Upper lobe of right lung (tissue), 1 donor: Measurements from ENCODE around the gene HINT1. TPM values are rescaled to one million over a fixed set of nuclear protein-coding genes. Genes with fewer than 3 reads are reported as not detected.

ENCODE experiments used
- ATAC-seq: fragments of 200-7000 bp; cut with Tn5 transposase; one replicate; pipeline ENCODE4 v1.9.1; 2020; ENCODE audit warnings: mild to moderate bottlenecking, moderate library complexity
- DNase-seq: peaks from one replicate; pipeline ENCODE4 v3.0.0-alpha.2; 2020
- H3K27ac ChIP-seq: fragments of 200-600 bp; one replicate; pipeline ENCODE4 v1.8.0; 2022
- H3K27me3 ChIP-seq: fragments of 200-600 bp; one replicate; pipeline ENCODE4 v1.8.0; 2022; ENCODE audit warnings: mild to moderate bottlenecking
- H3K36me3 ChIP-seq: fragments of 200-600 bp; one replicate; pipeline ENCODE4 v1.8.0; 2022
- H3K4me1 ChIP-seq: fragments of 200-600 bp; one replicate; pipeline ENCODE4 v1.8.0; 2022
- H3K4me3 ChIP-seq: fragments of 200-600 bp; one replicate; pipeline ENCODE4 v1.8.0; 2022; ENCODE audit warnings: mild to moderate bottlenecking
- H3K9me3 ChIP-seq: fragments of 200-600 bp; one replicate; pipeline ENCODE4 v1.8.0; 2022
- intact Hi-C: fragments of 100-400 bp; cut with DNase I; formaldehyde crosslinking; loops from one replicate; pipeline ENCODE4 v1.11.0; 2022
- total RNA-seq: library from RNA; stranded (reverse); fragmentation: NEBNext Ultra II Directional; extraction: Animal tissue kit (Norgen Biotek cat#: 25700); gene quantifications from one replicate; pipeline ENCODE4 v1.2.1, GENCODE V29; 2021
- TF ChIP-seq, protein P1 (sequence below): fragments of 200-600 bp; IDR thresholded peaks from one replicate; pipeline ENCODE4 v1.8.0; 2022; ENCODE audit warnings: antibody characterized with exemption
- donor health status: DM: no; HTN: yes; CAD: no; lungs with severe emphysema.

The HINT1 gene
- total RNA-seq, 1 donor from 2014 or later: 147 TPM

DNA sequence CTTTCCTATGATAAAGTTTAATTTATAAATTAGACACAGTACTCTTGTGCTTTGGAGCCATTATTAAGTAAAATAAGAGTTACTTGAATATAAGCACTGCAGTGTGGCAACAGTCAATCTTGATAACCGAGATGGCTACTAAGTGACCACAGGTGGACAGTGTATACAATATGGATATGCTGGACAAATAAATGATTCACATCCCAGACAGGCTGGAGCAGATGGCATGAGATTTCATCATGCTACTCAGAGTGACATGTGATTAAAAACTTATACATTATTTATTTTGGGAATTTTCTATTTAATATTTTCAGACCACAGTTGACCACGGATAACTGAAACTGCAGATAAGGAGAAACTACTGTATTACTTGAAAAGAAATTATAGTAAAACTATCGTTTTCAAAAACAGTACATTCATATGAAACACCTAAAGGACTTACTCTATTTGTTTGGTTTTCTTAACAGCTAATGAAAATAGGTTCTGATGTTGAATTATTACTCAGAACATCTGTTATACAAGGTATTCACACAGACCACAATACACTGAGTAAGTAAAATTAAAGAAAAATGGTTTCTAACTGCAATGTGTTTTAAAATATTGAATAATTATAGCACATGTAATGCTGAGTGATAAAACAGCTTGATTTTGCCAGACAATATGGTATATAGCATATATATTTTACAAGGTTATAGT, 21.7 kb upstream of the HINT1 start:
- no peaks in the 10 kb centered on the region for H3K4me1 ChIP-seq
- ATAC-seq: no peak
- no peak overlapping the region for H3K27ac ChIP-seq
- H3K4me3 ChIP-seq: no peak overlapping the region
- no peaks in the 10 kb centered on the region for H3K9me3 ChIP-seq
- TF ChIP-seq, protein P1, sequence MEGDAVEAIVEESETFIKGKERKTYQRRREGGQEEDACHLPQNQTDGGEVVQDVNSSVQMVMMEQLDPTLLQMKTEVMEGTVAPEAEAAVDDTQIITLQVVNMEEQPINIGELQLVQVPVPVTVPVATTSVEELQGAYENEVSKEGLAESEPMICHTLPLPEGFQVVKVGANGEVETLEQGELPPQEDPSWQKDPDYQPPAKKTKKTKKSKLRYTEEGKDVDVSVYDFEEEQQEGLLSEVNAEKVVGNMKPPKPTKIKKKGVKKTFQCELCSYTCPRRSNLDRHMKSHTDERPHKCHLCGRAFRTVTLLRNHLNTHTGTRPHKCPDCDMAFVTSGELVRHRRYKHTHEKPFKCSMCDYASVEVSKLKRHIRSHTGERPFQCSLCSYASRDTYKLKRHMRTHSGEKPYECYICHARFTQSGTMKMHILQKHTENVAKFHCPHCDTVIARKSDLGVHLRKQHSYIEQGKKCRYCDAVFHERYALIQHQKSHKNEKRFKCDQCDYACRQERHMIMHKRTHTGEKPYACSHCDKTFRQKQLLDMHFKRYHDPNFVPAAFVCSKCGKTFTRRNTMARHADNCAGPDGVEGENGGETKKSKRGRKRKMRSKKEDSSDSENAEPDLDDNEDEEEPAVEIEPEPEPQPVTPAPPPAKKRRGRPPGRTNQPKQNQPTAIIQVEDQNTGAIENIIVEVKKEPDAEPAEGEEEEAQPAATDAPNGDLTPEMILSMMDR: no peak
- H3K36me3 ChIP-seq: no peaks in the 10 kb centered on the region
- intact Hi-C loops: no loop called here
- H3K27me3 ChIP-seq: no peaks in the 10 kb centered on the region
- DNase-seq: no peak

DNA sequence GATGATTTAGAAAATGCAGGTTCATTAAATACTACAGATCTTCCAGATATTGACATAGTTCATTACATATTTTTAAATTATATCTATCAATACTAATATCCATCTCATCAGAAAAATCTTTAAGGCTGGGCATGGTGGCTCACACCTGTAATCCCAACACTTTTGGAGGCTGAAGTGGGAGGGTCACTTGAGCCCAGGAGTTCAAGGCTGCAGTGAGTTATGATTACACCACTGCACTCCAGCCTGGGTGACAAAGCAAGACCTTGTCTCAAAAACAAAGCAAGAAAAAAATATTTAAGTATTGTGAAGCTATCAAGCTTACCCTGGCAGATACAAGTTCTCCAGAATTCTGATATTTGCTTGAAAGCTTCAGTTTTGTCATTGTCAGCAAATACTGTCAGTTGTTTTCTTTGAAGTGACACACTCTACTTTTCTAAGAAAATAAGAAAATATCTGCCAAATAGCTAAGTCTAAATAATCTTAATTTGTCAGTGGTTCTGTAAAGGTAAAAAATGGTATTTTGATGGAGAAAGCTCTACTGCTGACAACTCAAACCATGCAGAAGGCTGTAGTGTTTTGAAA, 20.6 kb upstream of the HINT1 start:
- no peaks in the 10 kb centered on the region for H3K9me3 ChIP-seq
- TF ChIP-seq, protein P1: no peak
- no peak for ATAC-seq
- intact Hi-C loops: no loop called here
- no peaks in the 10 kb centered on the region for H3K27me3 ChIP-seq
- H3K4me3 ChIP-seq: no peak overlapping the region
- no peaks in the 10 kb centered on the region for H3K4me1 ChIP-seq
- no peaks in the 10 kb centered on the region for H3K36me3 ChIP-seq
- H3K27ac ChIP-seq: no peak overlapping the region
- no peak for DNase-seq

DNA sequence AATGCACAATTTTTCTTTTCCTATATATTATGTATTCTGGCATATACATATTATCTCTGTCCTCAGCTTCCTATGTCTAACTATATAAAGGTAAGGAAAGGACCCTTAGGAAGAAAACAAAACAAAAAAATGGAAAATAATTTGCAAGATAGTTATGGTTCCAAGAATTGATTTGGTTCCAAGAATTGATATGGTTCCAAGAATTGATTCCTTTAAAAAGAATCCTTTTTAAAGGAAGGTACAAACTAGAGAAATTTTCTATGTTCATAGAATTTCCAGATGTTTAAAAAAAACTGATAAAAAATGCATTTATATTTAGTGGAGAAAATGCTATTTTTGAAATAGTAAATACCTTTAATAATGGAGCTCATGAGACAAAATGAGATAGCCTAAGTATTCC, 17.8 kb upstream of the HINT1 start:
- Histone ChIP-seq H3K4me1 (no peaks in the 10 kb centered on the region), H3K27ac (no peak overlapping the region), H3K27me3 (no peaks in the 10 kb centered on the region), H3K36me3 (no peaks in the 10 kb centered on the region), H3K9me3 (no peaks in the 10 kb centered on the region), H3K4me3 (no peak overlapping the region)
- ATAC-seq (no peak), DNase-seq (no peak)
- intact Hi-C loops: no loop called here
- TF ChIP-seq, protein P1: no peak

DNA sequence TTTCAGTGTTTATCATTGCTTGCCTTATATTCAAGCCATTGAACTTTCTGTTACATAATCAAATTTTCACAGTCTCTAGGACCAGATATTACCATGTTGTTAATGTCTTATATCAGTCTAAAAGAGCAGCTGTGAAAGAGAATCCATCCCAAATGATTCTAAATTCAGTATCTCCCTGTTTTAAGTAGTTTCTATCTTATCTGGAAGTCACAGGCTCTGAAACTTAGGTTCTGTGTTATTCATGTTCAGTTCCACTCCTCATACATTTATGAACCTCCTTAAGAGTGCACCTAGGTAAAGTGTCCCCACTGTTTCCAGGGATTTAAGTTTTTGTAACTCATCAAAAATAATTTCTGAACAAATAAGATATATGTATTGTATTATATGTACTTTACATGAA, 15.4 kb upstream of the HINT1 start:
- no peak overlapping the region for H3K27ac ChIP-seq
- TF ChIP-seq, protein P1: no peak
- H3K4me1 ChIP-seq: no peaks in the 10 kb centered on the region
- DNase-seq (no peak), ATAC-seq (no peak)
- no peak overlapping the region for H3K4me3 ChIP-seq
- H3K27me3 ChIP-seq: no peaks in the 10 kb centered on the region
- intact Hi-C loops: no loop called here
- no peaks in the 10 kb centered on the region for H3K36me3 ChIP-seq
- H3K9me3 ChIP-seq: no peaks in the 10 kb centered on the region

DNA sequence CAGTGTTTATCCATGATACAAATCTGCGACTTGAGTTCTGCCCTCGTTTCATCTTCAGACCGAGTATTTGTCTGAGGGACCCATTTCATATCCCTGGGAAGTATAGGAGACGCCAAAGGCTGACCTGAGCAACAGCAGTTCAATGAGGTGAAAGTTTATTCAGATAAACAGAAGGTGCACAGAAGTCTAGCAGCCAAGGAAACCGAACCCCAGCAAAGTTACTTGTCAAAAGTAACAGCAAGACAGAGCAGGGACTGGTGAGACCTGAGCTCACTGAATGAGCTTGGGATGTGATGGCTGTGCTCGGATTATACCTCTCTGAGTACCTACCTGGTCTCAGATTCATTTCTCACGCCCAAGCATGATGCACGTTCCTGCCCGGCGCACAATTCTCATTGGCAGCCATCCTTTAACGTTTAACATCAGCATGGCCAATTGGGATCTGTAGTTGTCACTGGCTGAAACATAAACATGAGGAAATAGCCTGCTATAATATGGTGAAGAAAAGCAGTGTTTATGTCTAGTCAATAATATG, 6.3 kb upstream of the HINT1 start:
- TF ChIP-seq, protein P1: no peak
- H3K9me3 ChIP-seq: no peaks in the 10 kb centered on the region
- ATAC-seq: no peak

More for the DNA sequence above, 6.3 kb upstream of the HINT1 start:
- no peak for DNase-seq
- Histone ChIP-seq H3K4me1 (peaks cover 14% of the 10 kb centered on the region), H3K36me3 (no peaks in the 10 kb centered on the region), H3K27ac (peak overlapping the region; percentile 76), H3K27me3 (no peaks in the 10 kb centered on the region), H3K4me3 (peak overlapping the region; percentile 69)
- intact Hi-C loops: no loop called here
